GM18873 (cell line): ENCODE measurements around the gene THOP1.

Experiments
- ATAC-seq: cut with Tn5 transposase; IDR thresholded peaks from one replicate; pipeline ENCODE4 v1.9.1; 2021; ENCODE audit warnings: mild to moderate bottlenecking, moderate library complexity, moderate number of reproducible peaks; ENCODE audit not compliant: unreplicated experiment, low FRiP score

Gene THOP1

DNA sequence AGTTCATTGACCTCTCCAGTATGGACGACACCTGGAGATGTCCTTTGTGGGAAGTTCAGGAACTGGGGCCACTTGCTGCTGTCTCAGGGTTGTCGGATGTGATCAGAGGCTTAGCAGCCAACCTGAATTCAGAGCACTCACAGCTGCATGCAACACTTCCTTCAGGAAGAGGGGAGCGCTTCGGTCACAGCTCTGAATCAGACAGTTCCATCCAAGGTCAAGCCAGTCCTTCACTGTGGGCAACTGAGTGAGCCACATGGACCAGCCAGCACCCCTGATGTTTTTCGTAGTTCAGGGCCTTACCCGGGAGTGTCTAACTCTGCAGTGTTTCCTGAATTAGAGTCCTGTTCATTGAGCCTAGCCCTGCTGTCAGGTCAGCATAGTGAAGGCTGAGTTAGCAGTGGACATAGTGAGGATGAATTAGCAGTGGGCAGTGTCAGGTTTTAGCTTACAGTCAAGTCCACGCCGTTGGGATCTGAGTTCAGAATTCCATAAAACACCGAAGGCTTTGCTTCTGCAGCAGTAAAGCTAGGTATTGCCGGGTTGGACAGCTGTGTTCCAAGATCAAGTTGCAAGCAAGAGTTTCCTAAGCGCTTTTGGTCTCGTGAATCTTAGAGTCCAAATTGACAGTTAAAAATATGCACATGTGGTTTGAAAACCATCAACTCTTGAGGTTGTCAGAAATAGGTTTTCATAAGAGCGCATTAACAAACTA, 61.0 kb downstream of the THOP1 start:
- ATAC-seq, result no peak

DNA sequence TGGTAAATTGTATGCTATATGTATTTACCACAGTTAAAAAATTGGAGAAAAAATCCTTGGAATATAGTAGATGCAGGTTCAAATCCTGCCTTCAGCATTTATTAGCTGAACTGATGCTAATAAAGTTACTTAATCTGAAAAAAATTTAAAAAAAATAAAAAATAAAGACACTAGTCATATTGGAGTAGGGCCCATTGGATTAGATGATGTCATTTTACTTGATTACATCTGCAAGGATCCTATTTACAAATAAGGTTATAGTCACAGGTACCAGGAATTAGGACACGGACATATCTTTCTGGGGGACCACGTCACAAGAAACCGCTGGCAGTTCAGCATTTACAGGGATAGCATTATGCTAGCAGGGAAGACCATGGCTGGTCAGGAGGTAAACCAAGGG, 62.2 kb downstream of the THOP1 start:
- ATAC-seq, result no peak

- ATAC-seq, result no peak
Observed at GRCh38 chr19:2848616-2849015, 63.3 kb downstream of the THOP1 start.

GRCh38 chr19:2850256-2850925, 65.1 kb downstream of the THOP1 start:
- no peak for ATAC-seq

DNA sequence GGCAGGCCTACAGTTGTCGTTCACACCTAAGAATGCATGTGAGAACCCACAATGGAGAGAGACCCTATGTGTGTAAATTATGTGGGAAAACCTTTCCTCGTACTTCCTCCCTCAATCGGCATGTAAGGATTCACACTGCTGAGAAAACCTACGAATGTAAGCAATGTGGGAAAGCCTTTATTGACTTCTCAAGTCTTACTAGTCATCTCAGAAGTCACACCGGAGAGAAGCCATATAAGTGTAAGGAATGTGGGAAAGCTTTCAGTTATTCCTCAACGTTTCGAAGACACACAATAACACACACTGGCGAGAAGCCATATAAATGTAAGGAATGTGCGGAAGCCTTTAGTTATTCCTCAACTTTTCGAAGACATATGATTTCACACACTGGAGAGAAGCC, 67.3 kb downstream of the THOP1 start:
- ATAC-seq, result no peak

GRCh38 chr19:2853015-2853606, 67.8 kb downstream of the THOP1 start:
- no peak for ATAC-seq

GRCh38 chr19:2854849-2855248, 69.5 kb downstream of the THOP1 start:
- no peak for ATAC-seq

GRCh38 chr19:2856457-2857050, 71.3 kb downstream of the THOP1 start:
- no peak for ATAC-seq

DNA sequence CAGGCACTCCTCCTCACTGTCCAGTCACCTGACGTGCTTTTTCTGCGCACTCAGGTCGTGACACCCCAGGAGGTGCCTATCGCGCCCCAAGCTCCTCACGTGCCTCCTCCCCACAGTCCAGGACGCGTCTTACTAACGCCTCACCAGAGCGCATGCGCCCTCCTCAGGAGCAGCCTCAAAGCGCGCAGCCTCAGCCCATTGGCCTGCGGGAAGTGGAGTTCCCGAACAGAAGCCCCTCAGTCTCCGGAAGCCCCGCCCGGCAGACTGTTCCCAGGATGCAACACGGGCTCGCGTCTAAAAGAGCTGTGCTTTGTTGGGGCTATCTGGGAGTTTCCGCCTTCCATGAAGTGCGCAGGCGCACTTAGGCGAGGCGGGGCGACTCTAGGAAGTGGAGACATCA, 73.6 kb downstream of the THOP1 start:
- ATAC-seq, result no peak

- ATAC-seq, result no peak
Observed at GRCh38 chr19:2863816-2864215, 78.5 kb downstream of the THOP1 start.
